Caco-2 (cell line): ENCODE measurements around the gene GLIS1. TPM values are rescaled to one million over a fixed set of nuclear protein-coding genes. Genes with fewer than 3 reads are reported as not detected.
A peak's percentile ranks its signal among the peaks of the same experiment; 100 is the strongest.

Source experiments
- BruUV-seq: library from RNA; stranded (reverse); fragments of 400-500 nt; replicated peaks from 2 replicates; lab custom pipeline; 2021; lab: Mats Ljungman, UMichigan
- CTCF ChIA-PET: fragments of 300-600 bp; sonication (Branson Sonifier 250); formaldehyde crosslinking; loops from one replicate; lab custom pipeline; 2022; ENCODE audit warnings: antibody characterized with exemption; lab: Charles Lee
- POLR2A ChIA-PET: fragments of 300-600 bp; sonication (Branson Sonifier 250); formaldehyde crosslinking; loops from one replicate; lab custom pipeline; 2022; ENCODE audit warnings: antibody characterized with exemption; lab: Charles Lee
- DNase-seq, 2 experiments: peaks; one replicate each; pipeline versions ENCODE4 v3.0.0 to v3.0.0-alpha.2; 2020 to 2022
- H3K27me3 ChIP-seq: replicated peaks from 2 replicates; pipeline ENCODE4 v1.6.0; 2011; ENCODE audit warnings: low read length; ENCODE audit not compliant: control insufficient read depth, insufficient read depth
- H3K36me3 ChIP-seq: 2 replicates; pipeline ENCODE4 v1.5.1; 2011; ENCODE audit warnings: low read length; ENCODE audit not compliant: control insufficient read depth, insufficient read depth
- H3K4me1 ChIP-seq: fragments of 250-450 bp; sonication (Bioruptor Pico); 2 replicates; pipeline ENCODE4 v1.5.1; 2020; ENCODE audit warnings: mild to moderate bottlenecking
- H3K4me3 ChIP-seq: 2 replicates; pipeline ENCODE4 v1.5.1; 2011; ENCODE audit warnings: low read depth, mild to moderate bottlenecking, control low read depth, low read length
- H3K9me3 ChIP-seq: fragments of 250-450 bp; sonication (Bioruptor Pico); 2 replicates; pipeline ENCODE4 v1.5.1; 2020; ENCODE audit warnings: mild to moderate bottlenecking, moderate library complexity
- H3K27ac Mint-ChIP-seq: one replicate; pipeline ENCODE4 v1.8.0; 2022; ENCODE audit warnings: mixed read lengths; ENCODE audit not compliant: unreplicated experiment
- H3K27me3 Mint-ChIP-seq: one replicate; pipeline ENCODE4 v1.8.0; 2022; ENCODE audit warnings: mixed read lengths; ENCODE audit not compliant: insufficient read depth, unreplicated experiment
- H3K36me3 Mint-ChIP-seq: one replicate; pipeline ENCODE4 v1.8.0; 2022; ENCODE audit warnings: mild to moderate bottlenecking, mixed read lengths; ENCODE audit not compliant: insufficient read depth, unreplicated experiment
- H3K4me1 Mint-ChIP-seq: one replicate; pipeline ENCODE4 v1.8.0; 2022; ENCODE audit warnings: low read depth, mixed read lengths; ENCODE audit not compliant: unreplicated experiment
- H3K4me3 Mint-ChIP-seq: one replicate; pipeline ENCODE4 v1.8.0; 2022; ENCODE audit warnings: mild to moderate bottlenecking, moderate library complexity, mixed read lengths; ENCODE audit not compliant: unreplicated experiment
- H3K9me3 Mint-ChIP-seq: one replicate; pipeline ENCODE4 v1.8.0; 2022; ENCODE audit warnings: mixed read lengths; ENCODE audit not compliant: unreplicated experiment
- intact Hi-C: fragments of 100-400 bp; cut with micrococcal nuclease; formaldehyde crosslinking; loops from one replicate; pipeline ENCODE4 v1.10.0; 2022; ENCODE audit not compliant: unreplicated experiment
- total RNA-seq: library from RNA; stranded (reverse); gene quantifications from 2 replicates; pipeline ENCODE4 v1.2.3, GENCODE V29; 2022
- TF ChIP-seq, protein P1 (sequence below), 2 experiments: fragments of 200-600 bp in 1 of 2; IDR thresholded peaks; 1 replicate in 1 of 2; 2 replicates in 1 of 2; pipeline versions ENCODE4 v1.5.1 to v1.8.0; 2011 to 2022; ENCODE audit warnings: antibody characterized with exemption in 1 of 2, control low read depth in 1 of 2, inconsistent platforms in 1 of 2, low read depth in 1 of 2, low read length in 1 of 2, mild to moderate bottlenecking in 1 of 2, moderate library complexity in 1 of 2; ENCODE audit not compliant: insufficient read depth in 1 of 2, severe bottlenecking in 1 of 2, unreplicated experiment in 1 of 2

Gene GLIS1
- total RNA-seq, 1 experiment from 2014 or later: not detected

DNA sequence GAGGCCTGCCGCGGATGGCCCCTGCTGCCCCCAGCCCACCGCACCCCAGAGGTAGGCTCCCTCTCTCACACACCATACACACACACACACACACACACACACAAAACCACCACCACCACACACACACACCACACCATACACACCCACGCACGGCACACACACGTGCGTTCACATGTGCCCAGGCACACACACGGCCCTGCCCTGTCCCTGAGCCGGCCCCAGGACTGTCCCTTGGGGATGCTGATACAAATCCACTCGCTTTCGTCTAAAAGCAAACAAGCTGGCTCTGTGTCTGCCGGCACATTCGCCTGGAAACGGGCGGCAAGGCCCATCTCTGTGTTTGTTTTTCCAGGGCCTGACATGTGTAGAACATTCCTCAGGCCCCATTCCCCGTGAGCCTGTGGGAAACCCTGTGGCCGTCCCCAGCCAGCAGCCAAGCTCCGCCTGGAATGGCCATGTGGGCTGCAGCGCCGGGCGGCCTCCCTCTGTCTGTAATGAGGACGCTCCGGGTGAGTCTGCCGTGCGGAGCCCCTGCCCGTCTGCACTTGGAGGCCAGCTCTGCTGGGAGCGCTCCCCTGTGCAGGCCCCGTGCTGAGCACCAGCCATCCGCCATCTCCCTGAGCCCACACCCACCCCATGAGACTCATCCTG lies 212.4 kb downstream of the GLIS1 start:
- H3K9me3 Mint-ChIP-seq: no peaks in the 10 kb centered on the region
- H3K27me3 Mint-ChIP-seq: no peaks in the 10 kb centered on the region
- H3K4me1 Mint-ChIP-seq: peaks cover 14% of the 10 kb centered on the region
- CTCF ChIA-PET: no interaction called here
- DNase-seq: peak; percentile 43 to 52
- Histone ChIP-seq H3K27me3 (no peaks in the 10 kb centered on the region), H3K9me3 (no peaks in the 10 kb centered on the region), H3K4me3 (no peak overlapping the region), H3K36me3 (no peaks in the 10 kb centered on the region), H3K4me1 (peaks cover 8% of the 10 kb centered on the region)
- peak overlapping the region; percentile 73 for H3K27ac Mint-ChIP-seq
- BruUV-seq: no TSS peak
- H3K36me3 Mint-ChIP-seq: no peaks in the 10 kb centered on the region
- TF ChIP-seq, protein P1, sequence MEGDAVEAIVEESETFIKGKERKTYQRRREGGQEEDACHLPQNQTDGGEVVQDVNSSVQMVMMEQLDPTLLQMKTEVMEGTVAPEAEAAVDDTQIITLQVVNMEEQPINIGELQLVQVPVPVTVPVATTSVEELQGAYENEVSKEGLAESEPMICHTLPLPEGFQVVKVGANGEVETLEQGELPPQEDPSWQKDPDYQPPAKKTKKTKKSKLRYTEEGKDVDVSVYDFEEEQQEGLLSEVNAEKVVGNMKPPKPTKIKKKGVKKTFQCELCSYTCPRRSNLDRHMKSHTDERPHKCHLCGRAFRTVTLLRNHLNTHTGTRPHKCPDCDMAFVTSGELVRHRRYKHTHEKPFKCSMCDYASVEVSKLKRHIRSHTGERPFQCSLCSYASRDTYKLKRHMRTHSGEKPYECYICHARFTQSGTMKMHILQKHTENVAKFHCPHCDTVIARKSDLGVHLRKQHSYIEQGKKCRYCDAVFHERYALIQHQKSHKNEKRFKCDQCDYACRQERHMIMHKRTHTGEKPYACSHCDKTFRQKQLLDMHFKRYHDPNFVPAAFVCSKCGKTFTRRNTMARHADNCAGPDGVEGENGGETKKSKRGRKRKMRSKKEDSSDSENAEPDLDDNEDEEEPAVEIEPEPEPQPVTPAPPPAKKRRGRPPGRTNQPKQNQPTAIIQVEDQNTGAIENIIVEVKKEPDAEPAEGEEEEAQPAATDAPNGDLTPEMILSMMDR (IDR thresholded peaks at IDR 0.05; ENCODE audit: insufficient read depth in 1 of 2, low read depth in 1 of 2, low read length in 1 of 2, severe bottlenecking in 1 of 2, unreplicated experiment in 1 of 2): no peak
- H3K4me3 Mint-ChIP-seq: no peak overlapping the region
- POLR2A ChIA-PET: no interaction called here
- intact Hi-C loops: no loop called here

DNA sequence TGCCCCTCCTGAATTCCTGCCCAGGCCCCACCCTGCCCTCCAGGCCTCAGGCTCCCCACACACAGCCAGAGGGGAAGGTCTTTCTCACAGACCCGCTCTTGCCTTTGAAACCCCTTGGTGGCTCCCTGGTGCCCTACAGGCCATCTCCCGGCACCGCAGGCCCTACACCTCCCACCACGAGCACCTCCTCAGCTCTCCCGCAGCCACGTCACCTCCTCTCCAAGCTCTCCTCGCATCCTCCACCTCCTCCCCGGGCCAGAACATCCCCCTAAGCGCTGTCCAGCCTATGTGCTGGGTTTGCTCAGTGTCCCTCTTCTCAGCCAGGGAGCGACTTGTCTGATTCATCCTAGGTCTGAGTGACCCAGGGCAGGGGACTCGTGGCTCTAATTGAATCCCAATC lies 213.4 kb downstream of the GLIS1 start:
- H3K4me1 Mint-ChIP-seq: peaks cover 14% of the 10 kb centered on the region
- peak in 1 of 2 experiments; percentile 36 for DNase-seq
- no peak overlapping the region for H3K4me3 Mint-ChIP-seq
- H3K36me3 Mint-ChIP-seq: no peaks in the 10 kb centered on the region
- Histone ChIP-seq H3K4me3 (no peak overlapping the region), H3K36me3 (no peaks in the 10 kb centered on the region), H3K4me1 (peaks cover 8% of the 10 kb centered on the region), H3K9me3 (no peaks in the 10 kb centered on the region), H3K27me3 (no peaks in the 10 kb centered on the region)
- intact Hi-C loops: no loop called here
- no peaks in the 10 kb centered on the region for H3K27me3 Mint-ChIP-seq
- no TSS peak for BruUV-seq
- H3K27ac Mint-ChIP-seq: no peak overlapping the region
- H3K9me3 Mint-ChIP-seq: no peaks in the 10 kb centered on the region
- ChIA-PET POLR2A (no interaction called here), CTCF (no interaction called here)
- TF ChIP-seq, protein P1 (IDR thresholded peaks at IDR 0.05; ENCODE audit: insufficient read depth in 1 of 2, low read depth in 1 of 2, low read length in 1 of 2, severe bottlenecking in 1 of 2, unreplicated experiment in 1 of 2): no peak

GRCh38 chr1:53524428-53525375 lies 214.3 kb downstream of the GLIS1 start:
- POLR2A ChIA-PET: no interaction called here
- no peaks in the 10 kb centered on the region for H3K27me3 ChIP-seq
- H3K36me3 Mint-ChIP-seq: no peaks in the 10 kb centered on the region
- peaks cover 19% of the 10 kb centered on the region for H3K4me1 Mint-ChIP-seq
- no peaks in the 10 kb centered on the region for H3K36me3 ChIP-seq
- peaks cover 14% of the 10 kb centered on the region for H3K4me1 ChIP-seq
- H3K9me3 Mint-ChIP-seq: no peaks in the 10 kb centered on the region
- H3K27ac Mint-ChIP-seq: peak overlapping the region; percentile 53
- TF ChIP-seq, protein P1 (IDR thresholded peaks at IDR 0.05; ENCODE audit: insufficient read depth in 1 of 2, low read depth in 1 of 2, low read length in 1 of 2, severe bottlenecking in 1 of 2, unreplicated experiment in 1 of 2): no peak
- no peaks in the 10 kb centered on the region for H3K9me3 ChIP-seq
- no TSS peak for BruUV-seq
- no peaks in the 10 kb centered on the region for H3K27me3 Mint-ChIP-seq
- no peak for DNase-seq
- CTCF ChIA-PET: no interaction called here
- H3K4me3 ChIP-seq: no peak overlapping the region
- intact Hi-C loops: no loop called here
- H3K4me3 Mint-ChIP-seq: no peak overlapping the region
